ENCODE data around the gene BCL2L13. TPM values are rescaled to one million over a fixed set of nuclear protein-coding genes. Genes with fewer than 3 reads are reported as not detected.

BCL2L13 gene
- polyA plus RNA-seq, 1 donor from 2014 or later = 20.8 TPM

DNA sequence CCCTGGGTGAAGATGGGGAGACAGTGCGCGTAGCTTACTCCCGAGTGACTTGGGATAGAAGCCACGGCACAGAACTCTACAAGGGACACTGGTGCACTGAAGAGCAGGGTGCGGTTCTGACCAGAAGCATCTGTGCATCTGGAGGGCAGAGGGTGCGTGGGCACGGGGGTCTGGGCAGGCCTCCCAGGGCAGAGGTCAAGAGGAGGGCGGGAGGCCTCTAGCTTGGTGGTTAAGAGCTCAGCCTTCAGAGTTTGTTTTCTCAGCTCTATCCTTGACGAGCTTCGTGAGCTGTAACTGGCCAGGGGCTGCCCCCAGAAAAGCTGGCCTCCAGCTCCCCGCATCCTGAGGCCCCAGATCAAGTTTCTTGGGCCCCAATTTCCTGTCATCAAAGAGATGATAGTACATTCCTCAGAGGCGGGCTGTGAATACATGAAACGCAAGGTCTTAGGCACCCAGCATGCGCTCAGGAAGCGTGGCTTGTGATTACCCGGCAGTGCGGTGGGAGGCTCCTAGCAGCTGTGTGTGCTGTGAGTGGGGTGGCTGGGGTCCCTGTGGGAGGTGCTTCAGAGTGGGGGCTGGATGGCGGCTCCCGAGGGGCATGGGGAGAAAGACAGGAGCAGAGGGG is 141.7 kb downstream of the BCL2L13 start:
- Histone ChIP-seq H2AFZ (ENCODE audit: low read depth, low read length) (no peak overlapping the region), H3K27ac (ENCODE audit: low read length) (no peak overlapping the region)

More for the DNA sequence above, 141.7 kb downstream of the BCL2L13 start:
- Histone ChIP-seq H3K79me2 (replicated peaks; ENCODE audit: insufficient read depth, low read length) (no peaks in the 10 kb centered on the region), H3K4me2 (ENCODE audit: low read length) (no peak overlapping the region), H3K27me3 (ENCODE audit: insufficient read depth, low read depth, low read length) (no peaks in the 10 kb centered on the region), H3K4me3 (ENCODE audit: low read length) (no peak overlapping the region), H3K9me3 (ENCODE audit: low read length) (no peaks in the 10 kb centered on the region), H3F3A (ENCODE audit: insufficient read depth, low read length, poor library complexity, severe bottlenecking) (no peaks in the 10 kb centered on the region), H3K9ac (ENCODE audit: low read length) (no peak overlapping the region), H3K36me3 (ENCODE audit: insufficient read depth, low read length) (no peaks in the 10 kb centered on the region), H3K9me2 (ENCODE audit: insufficient read depth, low read length) (no peaks in the 10 kb centered on the region), H4K20me1 (ENCODE audit: insufficient read depth) (no peaks in the 10 kb centered on the region)
- TF ChIP-seq MXI1 (conservative IDR thresholded peaks at IDR 0.05; ENCODE audit: poor library complexity, severe bottlenecking) = no peak
- TF ChIP-seq EZH2 (IDR thresholded peaks at IDR 0.05; ENCODE audit: borderline replicate concordance, insufficient read depth, low read length, poor library complexity, severe bottlenecking) = no peak

Small RNAs within 50 kb of the gene (small RNA-seq; reads per million reads assigned to genes)
- 0 reads per million in 3 experiments for gene MIR3198-1

Other genes with a start within 250 kb of the BCL2L13 start
- 0.28 TPM in 1 of 2 replicates, not detected in the other for gene SLC25A18, start 75.3 kb upstream of the BCL2L13 start, polyA plus RNA-seq
- 180 and 224 TPM in 2 replicates for gene ATP6V1E1, start 10.0 kb upstream of the BCL2L13 start, polyA plus RNA-seq
- gene BID, start 135.7 kb downstream of the BCL2L13 start, polyA plus RNA-seq = 88.6 and 92.4 TPM in 2 replicates

Data from neural cell (in vitro differentiated cells).